Osteoblast (primary cell): ENCODE data around the gene GADD45B. TPM values are rescaled to one million over a fixed set of nuclear protein-coding genes. Genes with fewer than 3 reads are reported as not detected.
"Not testable (repeated sequence)": the region's sequence is repeated elsewhere in the genome, so short reads cannot be mapped to it uniquely, and the experiment has no call there.

Source experiments
- DNase-seq: peaks from one replicate; pipeline ENCODE4 v3.0.0; 2011; ENCODE audit warnings: low spot score, mixed read lengths; ENCODE audit not compliant: insufficient read length; ENCODE audit errors: missing footprints
- H2AFZ ChIP-seq: 2 replicates; pipeline ENCODE4 v1.6.0; 2011; ENCODE audit warnings: mild to moderate bottlenecking, low read length
- H3K27ac ChIP-seq: 2 replicates; pipeline ENCODE4 v1.5.1; 2011; ENCODE audit warnings: mild to moderate bottlenecking, low read depth, low read length, moderate library complexity
- H3K27me3 ChIP-seq: 2 replicates; pipeline ENCODE4 v1.6.0; 2012; ENCODE audit warnings: mild to moderate bottlenecking, control low read depth, inconsistent platforms, low read length, moderate library complexity; ENCODE audit not compliant: insufficient read depth
- H3K36me3 ChIP-seq: 2 replicates; pipeline ENCODE4 v1.5.1; 2011; ENCODE audit warnings: mild to moderate bottlenecking, low read length, control low read depth, moderate library complexity; ENCODE audit not compliant: insufficient read depth
- H3K4me1 ChIP-seq: 2 replicates; pipeline ENCODE4 v1.5.1; 2011; ENCODE audit warnings: mild to moderate bottlenecking, low read length, control low read depth, moderate library complexity; ENCODE audit not compliant: insufficient read depth
- H3K4me2 ChIP-seq: 2 replicates; pipeline ENCODE4 v1.6.0; 2011; ENCODE audit warnings: mild to moderate bottlenecking, low read length; ENCODE audit not compliant: insufficient read depth
- H3K4me3 ChIP-seq: fragments of 200-600 bp; sonication (generic); 3 replicates; pipeline ENCODE4 v1.5.1; 2012; ENCODE audit warnings: mild to moderate bottlenecking, low read length, inconsistent platforms; ENCODE audit not compliant: insufficient read depth
- H3K79me2 ChIP-seq: 2 replicates; pipeline ENCODE4 v1.6.0; 2012; ENCODE audit warnings: mild to moderate bottlenecking, low read length, control low read depth, inconsistent platforms; ENCODE audit not compliant: insufficient read depth
- H3K9me3 ChIP-seq: 2 replicates; pipeline ENCODE4 v1.5.1; 2011; ENCODE audit warnings: low read depth, low read length, control low read depth
- H4K20me1 ChIP-seq: 2 replicates; pipeline ENCODE4 v1.6.0; 2012; ENCODE audit warnings: mild to moderate bottlenecking, low read length, control low read depth; ENCODE audit not compliant: insufficient read depth
- CTCF ChIP-seq: IDR thresholded peaks from 2 replicates; pipeline ENCODE4 v1.5.1; 2011; ENCODE audit warnings: mild to moderate bottlenecking, low read depth, low read length, moderate library complexity; ENCODE audit errors: extremely low read depth
- total RNA-seq: library from RNA; depleted of rRNA; stranded (reverse); fragments of >200 nt; gene quantifications from 2 replicates; pipeline ENCODE4 v1.2.3, GENCODE V29; 2012

GADD45B gene
- total RNA-seq, 1 donor: 46.3 TPM

DNA sequence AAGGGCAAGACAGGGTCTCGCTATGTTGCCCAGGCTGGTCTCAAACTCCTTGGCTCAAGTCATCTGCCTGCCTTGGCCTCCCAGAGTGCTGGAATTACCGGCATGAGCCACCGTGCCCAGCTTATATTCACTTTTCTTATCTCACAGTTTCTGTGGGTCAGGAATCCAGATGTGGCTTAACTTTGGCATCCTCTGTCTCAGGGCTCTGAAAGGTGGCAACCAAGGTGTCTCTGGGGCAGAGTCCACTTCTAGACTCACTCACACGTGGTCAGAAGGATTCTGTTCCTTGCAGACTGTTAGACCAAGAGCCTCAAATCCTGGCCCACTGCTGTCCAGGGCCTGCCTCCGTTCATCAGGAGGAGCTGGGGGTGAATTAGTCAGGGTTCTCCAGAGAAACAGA, 11.5 kb upstream of the GADD45B start:
- Histone ChIP-seq H2AFZ (peak overlapping the region; percentile 54), H3K4me1 (peaks cover 8% of the 10 kb centered on the region), H3K4me3 (no peak overlapping the region), H3K4me2 (no peak overlapping the region), H3K27me3 (no peaks in the 10 kb centered on the region), H3K9me3 (no peaks in the 10 kb centered on the region), H3K27ac (no peak overlapping the region), H3K79me2 (no peaks in the 10 kb centered on the region), H4K20me1 (no peaks in the 10 kb centered on the region), H3K36me3 (no peaks in the 10 kb centered on the region)
- no peak for DNase-seq
- no peak for TF ChIP-seq CTCF

DNA sequence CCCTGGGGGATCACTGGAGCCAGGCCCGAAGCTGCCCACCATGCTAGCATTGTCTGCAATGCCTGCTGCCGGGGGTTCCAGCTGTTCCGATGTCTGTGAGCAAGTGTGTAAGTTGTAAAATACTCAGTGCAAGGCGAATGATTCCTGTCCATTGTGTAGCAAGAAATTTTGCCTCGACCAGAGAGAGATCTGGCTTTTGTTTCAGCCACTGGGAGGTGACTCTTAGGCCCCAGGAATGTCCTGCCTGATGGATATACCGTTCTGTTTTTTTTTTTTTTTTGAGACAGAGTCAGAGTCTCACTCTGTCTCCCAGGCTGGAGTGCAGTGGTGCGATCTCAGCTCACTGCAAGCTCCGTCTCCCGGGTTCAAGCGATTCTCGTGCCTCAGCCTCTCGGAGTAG, 7.3 kb upstream of the GADD45B start:
- no peaks in the 10 kb centered on the region for H4K20me1 ChIP-seq
- DNase-seq: no peak
- H3K4me3 ChIP-seq: no peak overlapping the region
- peaks cover 10% of the 10 kb centered on the region for H3K4me1 ChIP-seq
- TF ChIP-seq CTCF: no peak
- no peaks in the 10 kb centered on the region for H3K79me2 ChIP-seq
- no peaks in the 10 kb centered on the region for H3K36me3 ChIP-seq
- H2AFZ ChIP-seq: no peak overlapping the region
- no peak overlapping the region for H3K4me2 ChIP-seq
- no peaks in the 10 kb centered on the region for H3K9me3 ChIP-seq
- H3K27ac ChIP-seq: no peak overlapping the region
- no peaks in the 10 kb centered on the region for H3K27me3 ChIP-seq

GRCh38 chr19:2469102-2469914, 6.6 kb upstream of the GADD45B start:
- H3K4me3 ChIP-seq: peak overlapping the region; percentile 30
- H3K27ac ChIP-seq: peak overlapping the region; percentile 73
- no peaks in the 10 kb centered on the region for H3K27me3 ChIP-seq
- peak overlapping the region; percentile 15 for H2AFZ ChIP-seq
- H3K79me2 ChIP-seq: no peaks in the 10 kb centered on the region
- H3K36me3 ChIP-seq: no peaks in the 10 kb centered on the region
- peak; percentile 94 for DNase-seq
- no peak for TF ChIP-seq CTCF
- H3K4me2 ChIP-seq: peak overlapping the region; percentile 74
- H4K20me1 ChIP-seq: no peaks in the 10 kb centered on the region
- H3K4me1 ChIP-seq: peaks cover 13% of the 10 kb centered on the region
- no peaks in the 10 kb centered on the region for H3K9me3 ChIP-seq

DNA sequence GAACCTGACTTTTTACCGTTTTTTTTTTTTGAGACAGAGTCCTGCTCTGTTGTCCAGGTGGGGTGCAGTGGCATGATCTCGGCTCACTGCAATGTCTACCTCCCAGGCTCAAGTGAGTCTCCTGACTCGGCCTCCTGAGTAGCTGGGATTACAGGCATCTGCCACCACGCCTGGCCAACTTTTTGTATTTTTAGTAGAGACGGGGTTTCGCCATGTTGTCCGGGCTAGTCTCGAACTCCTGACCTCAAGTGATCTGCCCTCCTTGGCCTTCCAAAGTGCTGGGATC, 6.1 kb upstream of the GADD45B start:
- Histone ChIP-seq H3K4me2 (peak overlapping the region; percentile 74), H3K27ac (peak overlapping the region; percentile 73), H3K4me1 (peaks cover 16% of the 10 kb centered on the region), H2AFZ (peak overlapping the region; percentile 15)
- DNase-seq, H4K20me1 ChIP-seq, H3K79me2 ChIP-seq, H3K4me3 ChIP-seq, H3K36me3 ChIP-seq, H3K9me3 ChIP-seq, H3K27me3 ChIP-seq: not testable (repeated sequence)
